HEK293 (cell line): ENCODE results near the gene HSF5.

ENCODE experiments used
- KLF9 ChIP-seq: fragments of 450-650 bp; formaldehyde crosslinking; IDR thresholded peaks from 2 replicates; pipeline ENCODE4 v1.5.1; 2016; ENCODE audit warnings: missing biosample characterization, missing genetic modification characterization, low read depth
- ZBTB44 ChIP-seq: fragments of 450-650 bp; IDR thresholded peaks from 2 replicates; pipeline ENCODE4 v1.5.1; 2018; ENCODE audit warnings: missing biosample characterization, mild to moderate bottlenecking, missing genetic modification characterization
- ZBTB7A ChIP-seq: fragments of 450-650 bp; formaldehyde crosslinking; IDR thresholded peaks from 2 replicates; pipeline ENCODE4 v1.5.1; 2016; ENCODE audit warnings: low read depth, missing biosample characterization, missing genetic modification characterization
- ZNF274 ChIP-seq, 2 experiments: fragments of 200-500 bp in 1 of 2; fragments of 450-650 bp in 1 of 2; sonication (Bioruptor generic) in 1 of 2; formaldehyde crosslinking in 1 of 2; IDR thresholded peaks; 2 replicates each; pipeline versions ENCODE4 v1.5.1 to v1.6.1; 2014 to 2016; ENCODE audit warnings: borderline replicate concordance in 1 of 2, inconsistent platforms in 1 of 2, low read length in 1 of 2, missing biosample characterization in 1 of 2, missing genetic modification characterization in 1 of 2
- ZNF335 ChIP-seq: fragments of 450-650 bp; formaldehyde crosslinking; conservative IDR thresholded peaks from 2 replicates; pipeline ENCODE4 v1.5.1; 2016; ENCODE audit warnings: missing biosample characterization, missing genetic modification characterization
- ZNF366 ChIP-seq: fragments of 450-650 bp; formaldehyde crosslinking; conservative IDR thresholded peaks from 2 replicates; pipeline ENCODE4 v1.5.1; 2016; ENCODE audit warnings: missing biosample characterization, missing genetic modification characterization
- ZNF645 ChIP-seq: fragments of 450-650 bp; formaldehyde crosslinking; IDR thresholded peaks from 2 replicates; pipeline ENCODE4; 2016; ENCODE audit warnings: missing biosample characterization, missing genetic modification characterization
- TF ChIP-seq, protein P1 (sequence below): fragments of 450-650 bp; formaldehyde crosslinking; IDR thresholded peaks from 2 replicates; pipeline ENCODE4 v1.5.1; 2016; ENCODE audit warnings: missing biosample characterization, missing genetic modification characterization
- TF ChIP-seq, protein P2 (sequence below): fragments of 450-650 bp; formaldehyde crosslinking; IDR thresholded peaks from 2 replicates; pipeline ENCODE4 v1.5.1; 2016; ENCODE audit warnings: missing biosample characterization, missing genetic modification characterization
- TF ChIP-seq, protein P3 (sequence below): fragments of 450-650 bp; formaldehyde crosslinking; IDR thresholded peaks from 2 replicates; pipeline ENCODE4 v1.5.1; 2016; ENCODE audit warnings: missing biosample characterization, missing genetic modification characterization

DNA sequence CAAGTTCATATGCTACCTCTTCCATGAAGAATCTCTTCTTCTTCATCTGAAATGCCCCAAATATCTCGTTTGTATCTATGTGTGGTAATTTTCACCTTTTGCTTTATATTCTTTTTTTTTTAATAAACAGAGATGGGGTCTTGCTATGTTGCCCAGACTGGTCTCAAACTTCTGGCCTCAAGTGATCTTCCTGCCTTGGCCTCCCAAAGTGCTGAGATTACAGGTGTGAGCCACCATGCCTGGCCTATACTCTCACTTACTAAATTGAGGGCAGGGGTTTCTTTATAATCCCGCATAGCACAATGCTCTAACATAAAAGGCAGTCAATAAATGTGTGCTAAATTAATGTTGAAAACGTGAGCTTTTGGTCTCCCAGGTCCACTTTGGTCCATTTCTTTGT is 101.5 kb downstream of the HSF5 start:
- TF ChIP-seq ZBTB44 (tag by site-specific recombination) (no peak), ZNF645 (no peak), ZNF366 (no peak), ZNF335 (tag by site-specific recombination) (no peak), ZNF274 (IDR thresholded peaks at IDR 0.05; ENCODE audit: low read length) (no peak), ZNF274 (tag by site-specific recombination; IDR thresholded peaks at IDR 0.05; ENCODE audit: borderline replicate concordance) (no peak), KLF9 (tag by site-specific recombination) (no peak), ZBTB7A (tag by site-specific recombination) (no peak)
- TF ChIP-seq, protein P1, sequence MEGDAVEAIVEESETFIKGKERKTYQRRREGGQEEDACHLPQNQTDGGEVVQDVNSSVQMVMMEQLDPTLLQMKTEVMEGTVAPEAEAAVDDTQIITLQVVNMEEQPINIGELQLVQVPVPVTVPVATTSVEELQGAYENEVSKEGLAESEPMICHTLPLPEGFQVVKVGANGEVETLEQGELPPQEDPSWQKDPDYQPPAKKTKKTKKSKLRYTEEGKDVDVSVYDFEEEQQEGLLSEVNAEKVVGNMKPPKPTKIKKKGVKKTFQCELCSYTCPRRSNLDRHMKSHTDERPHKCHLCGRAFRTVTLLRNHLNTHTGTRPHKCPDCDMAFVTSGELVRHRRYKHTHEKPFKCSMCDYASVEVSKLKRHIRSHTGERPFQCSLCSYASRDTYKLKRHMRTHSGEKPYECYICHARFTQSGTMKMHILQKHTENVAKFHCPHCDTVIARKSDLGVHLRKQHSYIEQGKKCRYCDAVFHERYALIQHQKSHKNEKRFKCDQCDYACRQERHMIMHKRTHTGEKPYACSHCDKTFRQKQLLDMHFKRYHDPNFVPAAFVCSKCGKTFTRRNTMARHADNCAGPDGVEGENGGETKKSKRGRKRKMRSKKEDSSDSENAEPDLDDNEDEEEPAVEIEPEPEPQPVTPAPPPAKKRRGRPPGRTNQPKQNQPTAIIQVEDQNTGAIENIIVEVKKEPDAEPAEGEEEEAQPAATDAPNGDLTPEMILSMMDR (tag by site-specific recombination), result no peak
- TF ChIP-seq, protein P2, sequence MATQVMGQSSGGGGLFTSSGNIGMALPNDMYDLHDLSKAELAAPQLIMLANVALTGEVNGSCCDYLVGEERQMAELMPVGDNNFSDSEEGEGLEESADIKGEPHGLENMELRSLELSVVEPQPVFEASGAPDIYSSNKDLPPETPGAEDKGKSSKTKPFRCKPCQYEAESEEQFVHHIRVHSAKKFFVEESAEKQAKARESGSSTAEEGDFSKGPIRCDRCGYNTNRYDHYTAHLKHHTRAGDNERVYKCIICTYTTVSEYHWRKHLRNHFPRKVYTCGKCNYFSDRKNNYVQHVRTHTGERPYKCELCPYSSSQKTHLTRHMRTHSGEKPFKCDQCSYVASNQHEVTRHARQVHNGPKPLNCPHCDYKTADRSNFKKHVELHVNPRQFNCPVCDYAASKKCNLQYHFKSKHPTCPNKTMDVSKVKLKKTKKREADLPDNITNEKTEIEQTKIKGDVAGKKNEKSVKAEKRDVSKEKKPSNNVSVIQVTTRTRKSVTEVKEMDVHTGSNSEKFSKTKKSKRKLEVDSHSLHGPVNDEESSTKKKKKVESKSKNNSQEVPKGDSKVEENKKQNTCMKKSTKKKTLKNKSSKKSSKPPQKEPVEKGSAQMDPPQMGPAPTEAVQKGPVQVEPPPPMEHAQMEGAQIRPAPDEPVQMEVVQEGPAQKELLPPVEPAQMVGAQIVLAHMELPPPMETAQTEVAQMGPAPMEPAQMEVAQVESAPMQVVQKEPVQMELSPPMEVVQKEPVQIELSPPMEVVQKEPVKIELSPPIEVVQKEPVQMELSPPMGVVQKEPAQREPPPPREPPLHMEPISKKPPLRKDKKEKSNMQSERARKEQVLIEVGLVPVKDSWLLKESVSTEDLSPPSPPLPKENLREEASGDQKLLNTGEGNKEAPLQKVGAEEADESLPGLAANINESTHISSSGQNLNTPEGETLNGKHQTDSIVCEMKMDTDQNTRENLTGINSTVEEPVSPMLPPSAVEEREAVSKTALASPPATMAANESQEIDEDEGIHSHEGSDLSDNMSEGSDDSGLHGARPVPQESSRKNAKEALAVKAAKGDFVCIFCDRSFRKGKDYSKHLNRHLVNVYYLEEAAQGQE, result no peak
- TF ChIP-seq, protein P3, sequence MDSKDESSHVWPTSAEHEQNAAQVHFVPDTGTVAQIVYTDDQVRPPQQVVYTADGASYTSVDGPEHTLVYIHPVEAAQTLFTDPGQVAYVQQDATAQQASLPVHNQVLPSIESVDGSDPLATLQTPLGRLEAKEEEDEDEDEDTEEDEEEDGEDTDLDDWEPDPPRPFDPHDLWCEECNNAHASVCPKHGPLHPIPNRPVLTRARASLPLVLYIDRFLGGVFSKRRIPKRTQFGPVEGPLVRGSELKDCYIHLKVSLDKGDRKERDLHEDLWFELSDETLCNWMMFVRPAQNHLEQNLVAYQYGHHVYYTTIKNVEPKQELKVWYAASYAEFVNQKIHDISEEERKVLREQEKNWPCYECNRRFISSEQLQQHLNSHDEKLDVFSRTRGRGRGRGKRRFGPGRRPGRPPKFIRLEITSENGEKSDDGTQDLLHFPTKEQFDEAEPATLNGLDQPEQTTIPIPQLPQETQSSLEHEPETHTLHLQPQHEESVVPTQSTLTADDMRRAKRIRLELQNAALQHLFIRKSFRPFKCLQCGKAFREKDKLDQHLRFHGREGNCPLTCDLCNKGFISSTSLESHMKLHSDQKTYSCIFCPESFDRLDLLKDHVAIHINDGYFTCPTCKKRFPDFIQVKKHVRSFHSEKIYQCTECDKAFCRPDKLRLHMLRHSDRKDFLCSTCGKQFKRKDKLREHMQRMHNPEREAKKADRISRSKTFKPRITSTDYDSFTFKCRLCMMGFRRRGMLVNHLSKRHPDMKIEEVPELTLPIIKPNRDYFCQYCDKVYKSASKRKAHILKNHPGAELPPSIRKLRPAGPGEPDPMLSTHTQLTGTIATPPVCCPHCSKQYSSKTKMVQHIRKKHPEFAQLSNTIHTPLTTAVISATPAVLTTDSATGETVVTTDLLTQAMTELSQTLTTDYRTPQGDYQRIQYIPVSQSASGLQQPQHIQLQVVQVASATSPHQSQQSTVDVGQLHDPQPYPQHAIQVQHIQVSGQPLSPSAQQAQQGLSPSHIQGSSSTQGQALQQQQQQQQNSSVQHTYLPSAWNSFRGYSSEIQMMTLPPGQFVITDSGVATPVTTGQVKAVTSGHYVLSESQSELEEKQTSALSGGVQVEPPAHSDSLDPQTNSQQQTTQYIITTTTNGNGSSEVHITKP (tag by site-specific recombination), result no peak
